ENCODE data around the gene NTN5. TPM values are rescaled to one million over a fixed set of nuclear protein-coding genes. Genes with fewer than 3 reads are reported as not detected.

The NTN5 gene
- total and polyA plus RNA-seq, 9 of the 15 experiments (the other 6 are each of a cell fraction or from before 2014, with no cell fraction given): not detected

DNA sequence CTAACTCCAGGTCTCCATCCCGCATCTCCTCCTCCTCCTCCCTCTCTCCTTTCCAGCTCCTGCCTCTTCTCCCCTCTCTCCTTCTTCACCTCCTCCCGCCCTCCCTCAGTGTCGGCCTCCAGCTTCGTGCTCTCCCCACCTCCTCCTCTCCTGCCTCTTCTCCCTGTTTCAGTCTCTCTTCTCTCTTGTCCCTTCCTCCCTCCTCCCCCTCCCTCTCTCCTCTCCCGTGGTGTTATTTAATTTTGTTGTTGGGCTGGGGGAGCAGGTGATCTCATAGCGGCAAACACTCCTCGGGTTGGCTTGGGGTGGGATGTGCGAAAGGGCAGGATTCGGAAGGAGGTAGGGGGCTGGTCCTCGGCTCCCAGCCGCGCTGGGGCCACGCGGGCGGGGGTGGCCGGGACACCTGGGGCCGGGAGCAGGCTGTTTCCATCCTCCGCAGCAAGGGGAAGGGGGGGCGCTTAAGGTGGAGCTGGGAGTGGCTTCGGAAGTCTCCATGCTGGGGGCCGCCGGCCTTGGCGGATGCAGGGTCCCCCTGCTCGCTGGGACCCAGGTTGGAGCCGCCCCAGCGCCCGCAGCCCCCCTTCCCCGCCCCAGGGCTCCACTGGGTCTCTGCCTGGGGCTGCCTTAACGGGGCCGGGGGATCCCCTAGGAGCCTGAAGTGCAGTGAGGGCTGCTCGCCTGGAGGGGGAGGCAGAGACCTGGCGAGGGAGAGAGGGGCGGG, 26.7 kb downstream of the NTN5 start, which contains the start of gene CA11 (continued):
- TF ChIP-seq, protein P1, sequence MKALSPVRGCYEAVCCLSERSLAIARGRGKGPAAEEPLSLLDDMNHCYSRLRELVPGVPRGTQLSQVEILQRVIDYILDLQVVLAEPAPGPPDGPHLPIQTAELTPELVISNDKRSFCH (CRISPR knock-in tag; IDR thresholded peaks at IDR 0.05): no peak
- TF ChIP-seq, protein P1 (tag; IDR thresholded peaks at IDR 0.05): no peak
- TF ChIP-seq PCBP2 (IDR thresholded peaks at IDR 0.05; ENCODE audit: low read depth, low read length, poor library complexity, severe bottlenecking): no peak
- TF ChIP-seq NR3C1 (CRISPR knock-in tag; IDR thresholded peaks at IDR 0.05): no peak
- TF ChIP-seq SMAD1 (IDR thresholded peaks at IDR 0.05; ENCODE audit: low read depth, low read length, partially characterized antibody): no peak
- TF ChIP-seq BHLHE40 (IDR thresholded peaks at IDR 0.05; ENCODE audit: low read length): peak; percentile 6; the same call in 1 of the 2 replicates
- TF ChIP-seq ZEB2 (IDR thresholded peaks at IDR 0.05): peak; percentile 87; the same call in 1 of the 2 replicates
- no peak for TF ChIP-seq BRF1 (IDR thresholded peaks at IDR 0.05; ENCODE audit: borderline replicate concordance, extremely low read depth, insufficient read length)
- TF ChIP-seq ZNF408 (CRISPR knock-in tag; IDR thresholded peaks at IDR 0.05; ENCODE audit: low read depth): no peak
- TF ChIP-seq RBM34 (IDR thresholded peaks at IDR 0.05; ENCODE audit: borderline replicate concordance, insufficient read depth, low read length): no peak
- no peak for TF ChIP-seq TEAD1 (CRISPR knock-in tag; IDR thresholded peaks at IDR 0.05)
- TF ChIP-seq, protein P2, sequence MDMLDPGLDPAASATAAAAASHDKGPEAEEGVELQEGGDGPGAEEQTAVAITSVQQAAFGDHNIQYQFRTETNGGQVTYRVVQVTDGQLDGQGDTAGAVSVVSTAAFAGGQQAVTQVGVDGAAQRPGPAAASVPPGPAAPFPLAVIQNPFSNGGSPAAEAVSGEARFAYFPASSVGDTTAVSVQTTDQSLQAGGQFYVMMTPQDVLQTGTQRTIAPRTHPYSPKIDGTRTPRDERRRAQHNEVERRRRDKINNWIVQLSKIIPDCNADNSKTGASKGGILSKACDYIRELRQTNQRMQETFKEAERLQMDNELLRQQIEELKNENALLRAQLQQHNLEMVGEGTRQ (CRISPR knock-in tag; IDR thresholded peaks at IDR 0.05): no peak
- no peak for TF ChIP-seq EWSR1 (IDR thresholded peaks at IDR 0.05; ENCODE audit: borderline replicate concordance, low read depth, partially characterized antibody)
- no peak for TF ChIP-seq ZFX (CRISPR knock-in tag; IDR thresholded peaks at IDR 0.05)
- TF ChIP-seq EZH2 (IDR thresholded peaks at IDR 0.05; ENCODE audit: borderline replicate concordance, low read depth, low read length): no peak
- TF ChIP-seq ZNF165 (CRISPR knock-in tag; IDR thresholded peaks at IDR 0.05; ENCODE audit: borderline replicate concordance): no peak
- TF ChIP-seq SMC3 (conservative IDR thresholded peaks at IDR 0.05; ENCODE audit: insufficient read depth, low read depth, low read length): peak; percentile 78
- no peak for TF ChIP-seq TGIF2 (CRISPR knock-in tag; IDR thresholded peaks at IDR 0.05)
- peak; percentile 45 to 59; a peak in 3 of 4 replicates for TF ChIP-seq FOXK2 (conservative IDR thresholded peaks at IDR 0.05 in 1 of 2, IDR thresholded peaks at IDR 0.05 in 1 of 2; ENCODE audit: low read depth in 2 of 2)
- TF ChIP-seq, protein P3, sequence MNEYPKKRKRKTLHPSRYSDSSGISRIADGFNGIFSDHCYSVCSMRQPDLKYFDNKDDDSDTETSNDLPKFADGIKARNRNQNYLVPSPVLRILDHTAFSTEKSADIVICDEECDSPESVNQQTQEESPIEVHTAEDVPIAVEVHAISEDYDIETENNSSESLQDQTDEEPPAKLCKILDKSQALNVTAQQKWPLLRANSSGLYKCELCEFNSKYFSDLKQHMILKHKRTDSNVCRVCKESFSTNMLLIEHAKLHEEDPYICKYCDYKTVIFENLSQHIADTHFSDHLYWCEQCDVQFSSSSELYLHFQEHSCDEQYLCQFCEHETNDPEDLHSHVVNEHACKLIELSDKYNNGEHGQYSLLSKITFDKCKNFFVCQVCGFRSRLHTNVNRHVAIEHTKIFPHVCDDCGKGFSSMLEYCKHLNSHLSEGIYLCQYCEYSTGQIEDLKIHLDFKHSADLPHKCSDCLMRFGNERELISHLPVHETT (CRISPR knock-in tag; conservative IDR thresholded peaks at IDR 0.05 in 1 of 2, IDR thresholded peaks at IDR 0.05 in 1 of 2): no peak
- TF ChIP-seq NUFIP1 (IDR thresholded peaks at IDR 0.05; ENCODE audit: partially characterized antibody): no peak
- TF ChIP-seq EP400 (IDR thresholded peaks at IDR 0.05): peak; percentile 73; the same call in 1 of the 2 replicates
- no peak for TF ChIP-seq CHD1 (IDR thresholded peaks at IDR 0.05; ENCODE audit: low read length)
